Caki2 (cell line): Measurements from ENCODE around the gene TNIP3. TPM values are rescaled to one million over a fixed set of nuclear protein-coding genes. Genes with fewer than 3 reads are reported as not detected.
A peak's percentile ranks its signal among the peaks of the same experiment; 100 is the strongest.
"Not testable (repeated sequence)": the region's sequence is repeated elsewhere in the genome, so short reads cannot be mapped to it uniquely, and the experiment has no call there.

Experiments
- DNase-seq: peaks from one replicate; pipeline ENCODE4 v3.0.0-alpha.2; 2015; ENCODE audit warnings: low read depth
- in situ Hi-C: cut with HindIII; loops from 2 replicates; pipeline ENCODE4 v1.10.0; 2016; ENCODE audit warnings: low sequenced_read_pairs, low pct_unique_long_range_greater_than_20kb, mixed read lengths
- total RNA-seq: library from RNA; depleted of rRNA; stranded (reverse); fragments of >200 nt; shearing (Covaris generic); gene quantifications from 2 replicates; pipeline ENCODE4 v1.2.3, GENCODE V29; 2014; ENCODE audit warnings: low replicate concordance; rRNA removed

TNIP3 gene
- total RNA-seq, result 0.98 TPM in 1 of 2 replicates, not detected in the other

GRCh38 chr4:121164291-121164690 is at the start of gene TNIP3:
TSS of gene TNIP3 (minus strand) at chr4:121164321. CDS start at chr4:121164125, 196 bp downstream.
- in situ Hi-C loops, result no loop called here
- DNase-seq, result no peak

- in situ Hi-C loops, result no loop called here
- no peak for DNase-seq
Measured at GRCh38 chr4:121212806-121213205, 48.7 kb upstream of the TNIP3 start.

GRCh38 chr4:121209171-121209570 is 45.0 kb upstream of the TNIP3 start:
- in situ Hi-C loops, result no loop called here
- DNase-seq, result no peak

- in situ Hi-C loops, result no loop called here
Measured at GRCh38 chr4:121208244-121209007, 44.3 kb upstream of the TNIP3 start.

GRCh38 chr4:121205777-121206176 is 41.7 kb upstream of the TNIP3 start:
- in situ Hi-C loops, DNase-seq: not testable (repeated sequence)

More at GRCh38 chr4:121208244-121209007, 44.3 kb upstream of the TNIP3 start:
- no peak for DNase-seq

- no peak for DNase-seq
- in situ Hi-C loops, result no loop called here
Measured at GRCh38 chr4:121200795-121201472, 36.8 kb upstream of the TNIP3 start.

GRCh38 chr4:121199742-121200561 is 35.8 kb upstream of the TNIP3 start:
- no peak for DNase-seq
- in situ Hi-C loops, result no loop called here

GRCh38 chr4:121198251-121198650 is 34.1 kb upstream of the TNIP3 start:
- in situ Hi-C loops, result no loop called here
- no peak for DNase-seq

GRCh38 chr4:121195649-121196048 is 31.5 kb upstream of the TNIP3 start:
- no peak for DNase-seq

GRCh38 chr4:121192480-121192879 is 28.4 kb upstream of the TNIP3 start:
- in situ Hi-C loops, result no loop called here
- DNase-seq, result peak; percentile 7

More at GRCh38 chr4:121195649-121196048, 31.5 kb upstream of the TNIP3 start:
- in situ Hi-C loops, result no loop called here

- no peak for DNase-seq
- in situ Hi-C loops, result no loop called here
Measured at GRCh38 chr4:121192013-121192412, 27.9 kb upstream of the TNIP3 start.

- DNase-seq, result no peak
- in situ Hi-C loops, result no loop called here
Measured at GRCh38 chr4:121191361-121191760, 27.2 kb upstream of the TNIP3 start.

- no peak for DNase-seq
- in situ Hi-C loops, result no loop called here
Measured at GRCh38 chr4:121190389-121190788, 26.3 kb upstream of the TNIP3 start.

GRCh38 chr4:121189326-121190215 is 25.4 kb upstream of the TNIP3 start:
- DNase-seq, result no peak
- in situ Hi-C loops, result no loop called here

GRCh38 chr4:121187206-121187605 is 23.1 kb upstream of the TNIP3 start:
- DNase-seq, result no peak
- in situ Hi-C loops, result no loop called here

- in situ Hi-C loops, result no loop called here
Measured at GRCh38 chr4:121185960-121186359, 21.8 kb upstream of the TNIP3 start.

GRCh38 chr4:121183989-121184388 is 19.9 kb upstream of the TNIP3 start:
- in situ Hi-C loops, result no loop called here
- DNase-seq, result no peak

More at GRCh38 chr4:121185960-121186359, 21.8 kb upstream of the TNIP3 start:
- DNase-seq, result no peak

GRCh38 chr4:121183361-121183760 is 19.2 kb upstream of the TNIP3 start:
- no peak for DNase-seq
- in situ Hi-C loops, result no loop called here
